Right lobe of liver (tissue), 4 donors: ENCODE results near the gene SNX5.

Experiments used
- POLR2A ChIP-seq: fragments of 450-650 bp; IDR thresholded peaks from one replicate; pipeline ENCODE4 v1.6.1; 2017; ENCODE audit warnings: antibody characterized with exemption, mild to moderate bottlenecking
- TF ChIP-seq, protein P1 (sequence below), 4 donors: fragments of 200-600 bp in 3 of 4; fragments of 450-650 bp in 1 of 4; IDR thresholded peaks; one replicate each; pipeline versions ENCODE4 v1.5.1 to v1.8.0; 2016 to 2022; ENCODE audit warnings: antibody characterized with exemption in 4 of 4, mild to moderate bottlenecking in 2 of 4
- donor health status: DM: no; HTN: no; CAD: no.
- donor health status: DM: no; HTN: no; CAD: no.
- donor health status: DM: no; HTN: yes; CAD: no.

DNA sequence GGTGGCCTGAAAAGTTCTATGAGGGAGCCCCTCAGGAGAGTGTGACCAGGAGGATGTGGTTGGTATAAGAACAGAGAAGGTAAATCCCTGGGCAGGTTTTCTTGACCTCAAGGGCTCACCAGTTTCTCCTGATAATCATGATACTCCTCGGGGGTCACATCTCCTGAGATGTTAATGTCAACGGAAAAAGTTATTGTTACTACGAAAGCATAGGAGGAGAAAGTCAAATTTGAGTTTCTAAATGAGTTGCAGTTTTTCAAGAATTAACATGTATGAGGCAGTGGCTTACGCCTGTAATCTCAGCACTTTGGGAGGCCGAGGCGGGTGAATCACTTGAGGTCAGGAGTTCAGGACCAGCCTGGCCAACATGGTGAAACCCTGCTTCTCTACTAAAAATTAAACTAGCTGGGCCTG is 23.6 kb upstream of the SNX5 start:
- TF ChIP-seq, protein P1, sequence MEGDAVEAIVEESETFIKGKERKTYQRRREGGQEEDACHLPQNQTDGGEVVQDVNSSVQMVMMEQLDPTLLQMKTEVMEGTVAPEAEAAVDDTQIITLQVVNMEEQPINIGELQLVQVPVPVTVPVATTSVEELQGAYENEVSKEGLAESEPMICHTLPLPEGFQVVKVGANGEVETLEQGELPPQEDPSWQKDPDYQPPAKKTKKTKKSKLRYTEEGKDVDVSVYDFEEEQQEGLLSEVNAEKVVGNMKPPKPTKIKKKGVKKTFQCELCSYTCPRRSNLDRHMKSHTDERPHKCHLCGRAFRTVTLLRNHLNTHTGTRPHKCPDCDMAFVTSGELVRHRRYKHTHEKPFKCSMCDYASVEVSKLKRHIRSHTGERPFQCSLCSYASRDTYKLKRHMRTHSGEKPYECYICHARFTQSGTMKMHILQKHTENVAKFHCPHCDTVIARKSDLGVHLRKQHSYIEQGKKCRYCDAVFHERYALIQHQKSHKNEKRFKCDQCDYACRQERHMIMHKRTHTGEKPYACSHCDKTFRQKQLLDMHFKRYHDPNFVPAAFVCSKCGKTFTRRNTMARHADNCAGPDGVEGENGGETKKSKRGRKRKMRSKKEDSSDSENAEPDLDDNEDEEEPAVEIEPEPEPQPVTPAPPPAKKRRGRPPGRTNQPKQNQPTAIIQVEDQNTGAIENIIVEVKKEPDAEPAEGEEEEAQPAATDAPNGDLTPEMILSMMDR (IDR thresholded peaks at IDR 0.05), result no peak
- TF ChIP-seq POLR2A, result no peak
